Activated CD4-positive, alpha-beta memory T cell treated with anti-CD3 and anti-CD28 coated beads for 36 hours (primary cell): ENCODE results near the gene MEGF6. TPM values are rescaled to one million over a fixed set of nuclear protein-coding genes. Genes with fewer than 3 reads are reported as not detected.

Source experiments
- CTCF ChIA-PET: fragments of 350-600 bp; sonication (Branson Sonifier 250); formaldehyde crosslinking; loops from one replicate; lab custom pipeline; 2021; ENCODE audit warnings: antibody characterized with exemption, inconsistent platforms; lab: Charles Lee
- POLR2A ChIA-PET: fragments of 350-600 bp; sonication (Branson Sonifier 250); formaldehyde crosslinking; loops from one replicate; lab custom pipeline; 2021; ENCODE audit warnings: antibody characterized with exemption; lab: Charles Lee
- DNase-seq: peaks from one replicate; pipeline ENCODE4 v3.0.0-alpha.2; 2020
- H3K27ac Mint-ChIP-seq: one replicate; pipeline ENCODE4 v1.8.0; 2021; ENCODE audit warnings: mixed read lengths
- H3K27me3 Mint-ChIP-seq: one replicate; pipeline ENCODE4 v1.8.0; 2021; ENCODE audit warnings: mixed read lengths
- H3K36me3 Mint-ChIP-seq: one replicate; pipeline ENCODE4 v1.8.0; 2021; ENCODE audit warnings: mixed read lengths
- H3K4me1 Mint-ChIP-seq: one replicate; pipeline ENCODE4 v1.8.0; 2021; ENCODE audit warnings: low read depth, mixed read lengths
- H3K4me3 Mint-ChIP-seq: one replicate; pipeline ENCODE4 v1.8.0; 2021; ENCODE audit warnings: mild to moderate bottlenecking, mixed read lengths
- H3K9me3 Mint-ChIP-seq: one replicate; pipeline ENCODE4 v1.8.0; 2021; ENCODE audit warnings: mixed read lengths
- intact Hi-C: fragments of 100-400 bp; cut with micrococcal nuclease; formaldehyde crosslinking; loops from one replicate; pipeline ENCODE4 v1.15.1; 2023
- total RNA-seq, 2 experiments: library from RNA; stranded (reverse); gene quantifications; one replicate each; pipeline ENCODE4 v1.2.3, GENCODE V29; 2021

MEGF6 gene
- total RNA-seq, 2 experiments from 2014 or later, result 6.8 to 9.8 TPM

DNA sequence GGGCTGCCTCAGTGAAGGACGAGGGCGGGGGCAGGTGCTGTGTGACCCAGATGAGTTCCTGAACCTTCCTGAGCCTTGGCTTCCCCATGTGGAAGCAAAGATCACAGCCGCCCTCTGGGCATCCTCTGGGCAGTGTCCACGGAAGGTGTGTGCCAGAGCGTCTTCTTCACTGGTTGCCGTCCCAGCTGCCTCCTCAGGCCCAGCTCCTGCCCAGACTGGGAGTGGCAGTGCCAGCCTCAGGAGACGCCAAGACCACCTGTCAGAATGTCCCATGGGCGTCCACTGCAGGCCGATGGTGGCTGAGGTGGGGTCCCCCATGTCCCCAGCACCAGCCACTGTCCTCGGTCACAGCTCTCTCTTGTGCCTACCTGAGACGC, 146.7 kb downstream of the MEGF6 start:
- no peak overlapping the region for H3K27ac Mint-ChIP-seq
- H3K4me1 Mint-ChIP-seq, result no peaks in the 10 kb centered on the region
- DNase-seq, result no peak
- no peaks in the 10 kb centered on the region for H3K36me3 Mint-ChIP-seq
- POLR2A ChIA-PET, result no interaction called here
- intact Hi-C loops, result no loop called here
- H3K4me3 Mint-ChIP-seq, result no peak overlapping the region
- no peaks in the 10 kb centered on the region for H3K27me3 Mint-ChIP-seq
- H3K9me3 Mint-ChIP-seq, result no peaks in the 10 kb centered on the region
- CTCF ChIA-PET, result interaction anchor here (0.9 kb wide), 1 partner anchor 157 kb away, joined by 3 read pairs; no protein-coding TSS in a partner anchor

DNA sequence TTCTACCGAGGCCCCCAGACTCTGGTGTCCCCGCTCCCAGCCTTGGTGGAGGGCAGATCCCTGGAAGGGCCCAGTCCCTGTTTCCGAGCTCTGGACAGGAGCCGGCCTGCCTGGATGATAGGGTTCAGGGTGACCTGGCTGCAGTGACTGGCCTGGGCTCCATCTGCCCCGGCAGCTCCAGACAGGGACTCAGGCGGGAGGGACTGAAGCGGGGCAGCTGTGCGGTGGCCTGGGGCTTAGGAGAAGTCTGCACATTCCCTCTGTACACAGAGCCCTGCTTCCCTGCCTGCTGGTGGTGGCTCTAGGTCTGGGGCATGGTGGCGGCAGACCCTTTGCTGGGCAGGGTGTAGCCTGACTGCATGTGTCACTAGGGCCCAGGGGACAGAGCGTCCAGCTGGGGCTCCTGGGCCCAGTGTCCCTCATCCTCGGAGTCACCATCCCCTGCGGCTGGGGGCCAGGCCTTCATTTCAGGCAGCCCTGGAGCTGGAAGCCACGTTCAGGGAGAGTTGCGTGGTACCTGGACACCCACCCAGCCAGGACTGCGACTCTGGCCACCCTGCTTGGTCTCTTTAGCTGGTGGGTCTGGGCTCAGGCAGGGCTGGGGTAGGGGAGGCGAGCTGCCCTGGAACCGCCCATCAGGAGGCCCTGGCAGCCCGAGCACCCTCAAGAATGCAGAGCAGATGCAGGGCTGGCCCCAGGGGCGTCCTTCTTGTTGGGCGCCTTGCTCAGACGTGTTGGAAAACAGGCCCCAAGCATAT, 147.2 kb downstream of the MEGF6 start:
- Mint-ChIP-seq H3K4me1 (no peaks in the 10 kb centered on the region), H3K9me3 (no peaks in the 10 kb centered on the region), H3K4me3 (no peak overlapping the region), H3K27ac (no peak overlapping the region), H3K36me3 (no peaks in the 10 kb centered on the region), H3K27me3 (no peaks in the 10 kb centered on the region)
- intact Hi-C loops, result no loop called here
- DNase-seq, result no peak
- POLR2A ChIA-PET, result no interaction called here
- CTCF ChIA-PET, result interaction anchor here (0.9 kb wide), 1 partner anchor 157 kb away, joined by 3 read pairs; no protein-coding TSS in a partner anchor

DNA sequence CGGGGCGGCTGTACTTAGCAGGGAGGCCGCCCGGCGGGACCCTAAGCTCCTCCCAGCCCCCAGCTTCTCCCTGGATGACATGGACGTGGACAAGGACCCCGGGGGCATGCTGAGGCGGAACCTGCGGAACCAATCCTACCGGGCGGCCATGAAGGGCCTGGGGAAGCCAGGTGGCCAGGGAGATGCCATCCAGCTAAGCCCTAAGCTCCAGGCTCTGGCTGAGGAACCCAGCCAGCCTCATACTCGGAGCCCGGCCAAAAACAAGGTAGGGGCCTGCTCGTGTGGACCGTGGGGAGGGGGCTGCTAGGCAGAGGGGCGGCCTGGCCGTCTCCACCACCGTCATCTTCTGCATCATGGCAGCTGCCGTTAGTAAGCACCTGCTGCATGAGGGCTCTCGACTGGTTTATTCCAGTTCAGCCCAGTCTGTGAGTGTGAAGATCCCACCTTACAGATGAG, 147.9 kb downstream of the MEGF6 start:
- ChIA-PET CTCF (no interaction called here), POLR2A (no interaction called here)
- DNase-seq, result no peak
- Mint-ChIP-seq H3K9me3 (no peaks in the 10 kb centered on the region), H3K36me3 (no peaks in the 10 kb centered on the region), H3K27me3 (no peaks in the 10 kb centered on the region), H3K27ac (no peak overlapping the region), H3K4me1 (no peaks in the 10 kb centered on the region), H3K4me3 (no peak overlapping the region)
- intact Hi-C loops, result no loop called here

DNA sequence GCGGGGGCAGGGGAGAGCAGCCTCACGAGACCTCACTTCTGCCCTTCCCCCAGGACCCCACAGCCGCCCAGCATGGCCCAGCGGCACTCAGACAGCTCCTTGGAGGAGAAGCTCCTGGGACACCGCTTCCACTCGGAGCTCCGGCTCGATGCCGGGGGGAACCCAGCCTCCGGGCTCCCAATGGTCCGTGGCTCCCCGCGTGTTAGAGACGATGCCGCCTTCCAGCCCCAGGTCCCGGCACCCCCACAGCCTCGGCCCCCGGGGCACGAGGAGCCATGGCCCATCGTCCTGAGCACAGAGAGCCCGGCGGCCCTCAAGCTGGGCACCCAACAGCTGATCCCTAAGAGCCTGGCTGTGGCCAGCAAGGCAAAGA, 148.3 kb downstream of the MEGF6 start:
- no peaks in the 10 kb centered on the region for H3K36me3 Mint-ChIP-seq
- ChIA-PET CTCF (interaction anchor here (1.2 kb wide), 1 partner anchor 10 kb away, joined by 9 read pairs; no protein-coding TSS in a partner anchor), POLR2A (no interaction called here)
- no peaks in the 10 kb centered on the region for H3K27me3 Mint-ChIP-seq
- H3K27ac Mint-ChIP-seq, result no peak overlapping the region
- H3K4me1 Mint-ChIP-seq, result no peaks in the 10 kb centered on the region
- H3K9me3 Mint-ChIP-seq, result no peaks in the 10 kb centered on the region
- no peak overlapping the region for H3K4me3 Mint-ChIP-seq
- DNase-seq, result no peak
- intact Hi-C loops, result no loop called here

DNA sequence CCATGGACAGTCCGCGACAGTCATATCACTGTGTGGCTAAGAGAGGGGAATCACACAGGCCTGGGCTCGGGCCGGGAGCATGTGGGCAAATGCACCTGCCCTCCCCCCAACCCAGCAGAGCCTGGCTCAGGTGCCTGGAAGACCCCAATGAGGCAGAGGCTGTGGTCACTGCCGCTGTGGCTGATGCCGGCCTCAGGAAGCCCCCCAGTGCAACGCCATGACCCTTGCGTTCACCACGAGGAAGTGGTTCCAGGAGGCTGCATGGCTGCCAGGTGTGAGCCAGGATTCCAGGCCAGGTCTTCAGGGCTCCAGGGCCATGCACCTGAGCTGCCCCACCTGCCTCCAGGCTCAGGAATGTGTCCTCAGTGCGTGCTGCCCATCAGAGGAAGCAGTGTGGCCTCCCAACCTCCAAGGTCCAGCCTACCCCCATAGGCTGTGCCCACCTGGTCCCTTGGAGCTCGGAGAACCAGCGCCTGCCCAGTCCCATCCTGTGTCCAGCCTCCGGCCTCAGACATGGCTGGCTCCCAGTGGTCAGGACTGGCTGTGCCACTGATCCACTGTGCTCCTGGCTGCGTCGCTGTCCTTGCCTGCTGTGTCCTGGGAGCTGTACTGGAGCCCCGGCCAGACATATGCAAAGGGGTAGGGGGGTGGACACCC, 148.8 kb downstream of the MEGF6 start:
- no peak for DNase-seq
- H3K4me3 Mint-ChIP-seq, result no peak overlapping the region
- no peak overlapping the region for H3K27ac Mint-ChIP-seq
- CTCF ChIA-PET, result interaction anchor here (1.2 kb wide), 1 partner anchor 9 kb away, joined by 9 read pairs; no protein-coding TSS in a partner anchor
- no peaks in the 10 kb centered on the region for H3K9me3 Mint-ChIP-seq
- POLR2A ChIA-PET, result no interaction called here
- intact Hi-C loops, result no loop called here
- H3K27me3 Mint-ChIP-seq, result no peaks in the 10 kb centered on the region
- H3K36me3 Mint-ChIP-seq, result no peaks in the 10 kb centered on the region
- H3K4me1 Mint-ChIP-seq, result no peaks in the 10 kb centered on the region

DNA sequence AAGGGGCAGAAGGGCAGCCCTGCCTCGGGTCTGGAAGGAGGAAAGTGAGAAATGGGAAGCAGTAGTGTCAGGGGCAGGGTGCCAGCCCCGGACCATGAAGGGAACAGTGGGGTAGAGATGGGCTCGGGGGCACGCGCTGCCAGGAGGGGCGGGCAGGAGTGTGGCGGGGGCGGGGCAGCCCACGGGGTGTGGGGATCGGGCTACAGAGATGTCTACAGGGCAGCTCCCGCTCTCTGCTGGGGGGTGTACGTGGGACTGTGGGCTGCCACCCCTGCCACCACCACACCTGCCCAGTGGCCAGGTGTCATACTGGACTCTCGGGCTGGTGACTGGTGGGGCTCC, 149.4 kb downstream of the MEGF6 start:
- no peaks in the 10 kb centered on the region for H3K36me3 Mint-ChIP-seq
- intact Hi-C loops, result no loop called here

DNA sequence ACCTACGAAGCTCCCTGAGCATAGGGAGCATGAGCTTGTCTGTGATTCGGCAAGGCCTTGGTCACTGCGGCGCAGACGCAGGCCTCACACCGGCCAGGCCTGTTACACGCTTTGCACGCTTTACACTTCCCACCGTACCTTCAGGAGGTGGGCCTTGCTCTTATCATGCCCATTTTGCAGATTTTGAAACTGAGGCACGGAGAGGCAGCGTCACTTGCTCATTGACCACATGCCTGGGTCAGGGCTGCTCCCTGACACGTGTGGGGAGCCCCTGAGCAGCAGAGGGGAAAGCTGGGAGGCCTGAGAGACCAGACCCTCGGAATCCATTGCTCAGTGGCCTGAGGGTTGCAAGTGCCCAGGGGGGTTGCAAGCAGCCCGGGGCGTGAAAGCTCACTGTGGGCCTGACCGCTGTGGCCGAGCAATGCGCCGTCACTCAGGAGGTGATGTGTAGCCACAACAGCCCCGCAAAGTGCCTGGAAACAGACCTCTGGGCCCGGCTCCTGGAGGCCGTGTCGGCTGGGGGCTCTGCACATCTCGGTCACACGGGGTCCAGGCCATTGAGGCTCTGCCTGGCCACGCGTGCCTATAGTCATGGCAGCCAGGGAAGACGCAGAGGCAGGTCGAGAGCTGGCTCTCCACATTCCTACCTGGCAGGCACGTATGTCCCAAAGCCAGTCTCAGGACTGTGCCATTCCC, 149.9 kb downstream of the MEGF6 start:
- Mint-ChIP-seq H3K36me3 (no peaks in the 10 kb centered on the region), H3K27ac (no peak overlapping the region), H3K4me1 (no peaks in the 10 kb centered on the region), H3K4me3 (no peak overlapping the region), H3K27me3 (no peaks in the 10 kb centered on the region), H3K9me3 (no peaks in the 10 kb centered on the region)
- POLR2A ChIA-PET, result no interaction called here
- DNase-seq, result no peak
- CTCF ChIA-PET, result interaction anchor here (1.0 to 1.1 kb wide), 2 partner anchors 9 to 29 kb away, joined by 3 to 5 read pairs; no protein-coding TSS in a partner anchor
- intact Hi-C loops, result no loop called here

More for the DNA sequence above, 149.4 kb downstream of the MEGF6 start:
- H3K27ac Mint-ChIP-seq, result no peak overlapping the region
- no peaks in the 10 kb centered on the region for H3K9me3 Mint-ChIP-seq
- CTCF ChIA-PET, result interaction anchor here (1.0 to 1.2 kb wide), 2 partner anchors 9 to 29 kb away, joined by 3 to 9 read pairs; no protein-coding TSS in a partner anchor
- H3K27me3 Mint-ChIP-seq, result no peaks in the 10 kb centered on the region
- no peaks in the 10 kb centered on the region for H3K4me1 Mint-ChIP-seq
- H3K4me3 Mint-ChIP-seq, result no peak overlapping the region
- DNase-seq, result no peak
- POLR2A ChIA-PET, result no interaction called here

DNA sequence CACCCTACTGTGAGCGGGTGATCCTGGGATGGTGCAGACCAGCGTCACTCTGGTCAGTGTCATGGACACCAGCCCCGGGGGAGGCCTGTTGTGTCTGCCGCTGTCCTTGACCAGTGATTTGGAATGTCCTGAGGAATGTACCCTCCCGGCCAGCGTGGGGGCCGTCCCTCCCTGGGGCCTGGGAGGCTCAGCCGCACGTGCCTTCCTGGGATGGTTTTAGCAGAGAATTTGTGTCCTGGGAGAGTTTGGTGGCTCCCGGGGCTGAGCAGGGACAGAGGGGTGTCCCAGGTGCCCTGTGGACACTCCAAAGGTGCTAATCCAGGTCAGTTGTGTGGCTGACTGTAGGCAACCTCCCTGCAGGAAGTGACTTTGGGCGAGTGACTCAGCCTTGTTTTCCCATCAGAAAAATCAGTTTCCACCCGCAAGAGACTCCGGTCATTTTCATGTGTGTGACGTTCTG, 150.6 kb downstream of the MEGF6 start:
- H3K4me1 Mint-ChIP-seq, result no peaks in the 10 kb centered on the region
- POLR2A ChIA-PET, result no interaction called here
- CTCF ChIA-PET, result interaction anchor here (1.0 to 1.1 kb wide), 2 partner anchors 8 to 30 kb away, joined by 3 to 5 read pairs; no protein-coding TSS in a partner anchor
- no peaks in the 10 kb centered on the region for H3K36me3 Mint-ChIP-seq
- H3K4me3 Mint-ChIP-seq, result no peak overlapping the region
- no peaks in the 10 kb centered on the region for H3K9me3 Mint-ChIP-seq
- intact Hi-C loops, result no loop called here
- H3K27me3 Mint-ChIP-seq, result no peaks in the 10 kb centered on the region
- no peak for DNase-seq
- H3K27ac Mint-ChIP-seq, result no peak overlapping the region

DNA sequence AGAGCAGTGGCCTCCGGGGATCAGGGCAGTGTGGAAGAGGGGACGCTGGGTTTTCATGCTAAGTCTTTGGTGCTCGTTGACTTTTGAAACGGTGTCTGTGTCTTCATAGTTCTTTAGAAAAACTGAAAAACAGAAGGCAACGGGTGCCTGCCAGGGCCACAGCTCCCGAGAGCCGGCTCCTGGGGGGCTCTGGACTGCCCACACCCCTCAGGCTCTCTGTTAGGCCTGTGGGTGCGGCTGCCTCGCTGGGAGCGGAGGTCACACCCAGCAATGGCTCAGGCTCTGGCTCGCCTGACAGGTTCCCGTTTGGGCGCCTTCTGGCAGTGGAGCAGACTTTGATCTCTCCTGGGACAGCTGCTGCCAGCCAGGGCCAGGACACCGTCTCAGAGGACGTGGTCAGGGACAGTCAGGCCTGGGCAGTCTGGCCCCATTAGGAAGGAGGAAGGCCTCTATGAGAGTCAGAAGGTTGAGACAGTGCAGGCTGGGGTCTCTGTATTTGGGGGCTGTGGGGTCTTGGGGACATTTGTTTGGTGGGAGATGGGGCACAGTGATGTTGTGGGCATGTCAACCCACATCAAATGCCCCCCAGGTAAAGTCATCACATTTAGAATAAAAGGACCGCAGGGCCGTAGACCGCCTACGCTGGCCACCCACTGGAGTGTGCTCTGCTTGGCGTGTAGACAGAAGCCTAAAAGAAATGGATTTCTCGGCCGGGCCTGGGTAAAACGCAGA, 151.2 kb downstream of the MEGF6 start:
- no peak overlapping the region for H3K27ac Mint-ChIP-seq
- no peaks in the 10 kb centered on the region for H3K9me3 Mint-ChIP-seq
- CTCF ChIA-PET, result no interaction called here
- intact Hi-C loops, result loop anchor here (10.0 kb wide), 1 partner anchor 265 kb away; no protein-coding TSS in a partner anchor
- no peaks in the 10 kb centered on the region for H3K4me1 Mint-ChIP-seq
- POLR2A ChIA-PET, result no interaction called here
- H3K4me3 Mint-ChIP-seq, result no peak overlapping the region
- no peak for DNase-seq
- H3K27me3 Mint-ChIP-seq, result no peaks in the 10 kb centered on the region
- no peaks in the 10 kb centered on the region for H3K36me3 Mint-ChIP-seq

DNA sequence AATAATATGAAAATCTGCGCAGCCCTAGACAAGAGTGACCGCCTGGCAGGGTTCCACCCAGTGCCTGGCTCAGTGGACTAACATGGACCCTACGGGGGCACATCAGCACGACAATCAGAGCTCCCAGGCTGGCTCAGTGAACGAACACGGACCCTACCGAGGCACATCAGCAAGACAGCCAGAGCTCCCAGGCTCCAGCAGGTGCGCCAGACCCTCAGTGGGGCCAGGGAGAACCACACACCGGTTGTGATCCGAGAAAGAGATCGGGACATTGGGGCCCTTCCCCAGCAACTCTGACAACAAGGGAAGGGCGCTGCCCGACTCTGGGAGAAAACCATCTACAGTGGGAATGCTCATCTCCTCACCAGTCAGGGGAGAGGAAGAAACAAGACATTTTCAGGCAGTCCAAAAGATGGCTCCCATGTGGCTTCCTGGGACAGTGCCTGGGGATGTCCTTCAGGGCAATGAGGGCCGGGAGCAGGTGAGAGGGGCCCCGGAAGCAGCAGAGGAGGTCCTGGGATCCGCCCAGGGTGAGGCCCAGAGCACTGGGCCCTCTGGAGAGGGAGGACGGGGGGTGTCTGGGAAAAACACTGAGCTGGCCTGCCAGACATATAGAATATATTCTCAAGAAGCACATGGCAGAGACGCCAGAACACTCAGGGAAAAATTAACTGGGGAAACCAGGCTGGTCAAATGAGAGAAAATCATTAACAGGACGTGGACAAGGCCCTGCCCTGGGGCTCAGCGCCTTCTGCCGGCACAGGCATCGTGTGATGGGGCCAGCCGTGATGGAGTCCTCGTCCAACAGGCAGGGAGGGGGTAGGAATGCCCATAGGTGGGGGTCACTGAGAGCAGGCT, 152.0 kb downstream of the MEGF6 start:
- ChIA-PET POLR2A (no interaction called here), CTCF (no interaction called here)
- DNase-seq, result no peak
- no peak overlapping the region for H3K27ac Mint-ChIP-seq
- H3K4me3 Mint-ChIP-seq, result no peak overlapping the region
- H3K27me3 Mint-ChIP-seq, result no peaks in the 10 kb centered on the region
- H3K4me1 Mint-ChIP-seq, result no peaks in the 10 kb centered on the region
- no peaks in the 10 kb centered on the region for H3K36me3 Mint-ChIP-seq
- H3K9me3 Mint-ChIP-seq, result no peaks in the 10 kb centered on the region
- intact Hi-C loops, result loop anchor here (10.0 kb wide), 1 partner anchor 266 kb away; no protein-coding TSS in a partner anchor
